Activated CD4-positive, alpha-beta T cell treated with anti-CD3 and anti-CD28 coated beads for 36 hours (primary cell): ENCODE measurements around the gene S100A3. TPM values are rescaled to one million over a fixed set of nuclear protein-coding genes. Genes with fewer than 3 reads are reported as not detected.

Experiments
- ATAC-seq: fragments of 200-7000 bp; cut with Tn5 transposase; one replicate; pipeline ENCODE4 v1.10.0; 2021; ENCODE audit warnings: mild to moderate bottlenecking, moderate library complexity
- CTCF ChIA-PET: fragments of 350-600 bp; sonication (Branson Sonifier 250); formaldehyde crosslinking; loops from one replicate; lab custom pipeline; 2021; ENCODE audit warnings: antibody characterized with exemption; lab: Charles Lee
- POLR2A ChIA-PET: fragments of 350-600 bp; sonication (Branson Sonifier 250); formaldehyde crosslinking; loops from one replicate; lab custom pipeline; 2021; ENCODE audit warnings: antibody characterized with exemption, inconsistent platforms; lab: Charles Lee
- DNase-seq: peaks from one replicate; pipeline ENCODE4 v3.0.0-alpha.2; 2020
- H3K27ac Mint-ChIP-seq: one replicate; pipeline ENCODE4 v1.8.0; 2021; ENCODE audit warnings: mixed read lengths
- H3K27me3 Mint-ChIP-seq: one replicate; pipeline ENCODE4 v1.8.0; 2021; ENCODE audit warnings: mixed read lengths
- H3K36me3 Mint-ChIP-seq: one replicate; pipeline ENCODE4 v1.8.0; 2021; ENCODE audit warnings: low read depth, mixed read lengths
- H3K4me1 Mint-ChIP-seq: one replicate; pipeline ENCODE4 v1.8.0; 2021; ENCODE audit warnings: mixed read lengths
- H3K4me3 Mint-ChIP-seq: one replicate; pipeline ENCODE4 v1.8.0; 2021; ENCODE audit warnings: mild to moderate bottlenecking, moderate library complexity, mixed read lengths
- H3K9me3 Mint-ChIP-seq: one replicate; pipeline ENCODE4 v1.8.0; 2021; ENCODE audit warnings: low read depth, mixed read lengths
- intact Hi-C, 2 experiments: fragments of 100-400 bp; cut with DNase I in 1 of 2; cut with micrococcal nuclease in 1 of 2; formaldehyde crosslinking; loops; one replicate each; pipeline versions ENCODE4 v1.14.2 to v1.15.1; 2022 to 2024; cut with DNase I, micrococcal nuclease
- total RNA-seq, 2 experiments: library from RNA; stranded (reverse); gene quantifications; one replicate each; pipeline ENCODE4 v1.2.3, GENCODE V29; 2021

Gene S100A3
- total RNA-seq, 2 experiments from 2014 or later = not detected

GRCh38 chr1:153503766-153504165, 45.3 kb downstream of the S100A3 start:
- no peaks in the 10 kb centered on the region for H3K36me3 Mint-ChIP-seq
- H3K27me3 Mint-ChIP-seq = peaks cover 8% of the 10 kb centered on the region
- H3K4me3 Mint-ChIP-seq = no peak overlapping the region
- no peak for ATAC-seq
- DNase-seq = no peak
- H3K4me1 Mint-ChIP-seq = no peaks in the 10 kb centered on the region
- no peaks in the 10 kb centered on the region for H3K9me3 Mint-ChIP-seq
- H3K27ac Mint-ChIP-seq = no peak overlapping the region
- CTCF ChIA-PET = interaction anchor here (0.8 to 1.2 kb wide), 2 partner anchors 9 to 38 kb away, joined by 4 to 5 read pairs; no protein-coding TSS in a partner anchor
- intact Hi-C loops = no loop called here
- POLR2A ChIA-PET = no interaction called here

- ATAC-seq (no peak), DNase-seq (no peak)
- no peaks in the 10 kb centered on the region for H3K36me3 Mint-ChIP-seq
- H3K9me3 Mint-ChIP-seq = no peaks in the 10 kb centered on the region
- H3K27ac Mint-ChIP-seq = no peak overlapping the region
- CTCF ChIA-PET = interaction anchor here (0.7 to 7.8 kb wide), 7 partner anchors 9 to 162 kb away, joined by 3 to 160 read pairs (median 4); partner anchors contain the start of genes PGLYRP4 and S100A9
- H3K4me3 Mint-ChIP-seq = no peak overlapping the region
- intact Hi-C loops = no loop called here
- H3K4me1 Mint-ChIP-seq = no peaks in the 10 kb centered on the region
- peaks cover 12% of the 10 kb centered on the region for H3K27me3 Mint-ChIP-seq
- POLR2A ChIA-PET = interaction anchor here (0.7 kb wide), 1 partner anchor 13 kb away, joined by 3 read pairs; no protein-coding TSS in a partner anchor
These were observed 50.3 kb downstream of the S100A3 start for GRCh38 chr1:153498746-153499145.

Other genes with a start within 250 kb of the S100A3 start
- gene PGLYRP3, start 236.3 kb downstream of the S100A3 start, total RNA-seq = not detected
- gene PGLYRP4, start 200.4 kb downstream of the S100A3 start, total RNA-seq = under 1 TPM in 1 of 2 experiments, not detected in 1; 0.09 TPM
- not detected for gene S100A9, start 191.4 kb downstream of the S100A3 start, total RNA-seq
- gene S100A12, start 173.6 kb downstream of the S100A3 start, total RNA-seq = not detected
- not detected for gene S100A8, start 158.2 kb downstream of the S100A3 start, total RNA-seq
- gene S100A7A, start 132.7 kb downstream of the S100A3 start, total RNA-seq = not detected
- gene S100A7, start 88.6 kb downstream of the S100A3 start, total RNA-seq = not detected
- gene S100A6, start 13.3 kb downstream of the S100A3 start, total RNA-seq = 100 to 1,000 TPM; 219 to 349 TPM
- gene S100A5, start 8.3 kb downstream of the S100A3 start, total RNA-seq = 1 to 10 TPM; 2.4 to 3.4 TPM
- 100 to 1,000 TPM in 1 of 2 experiments, 10 to 100 TPM in 1; 84.8 to 166 TPM for gene S100A4, start 3.5 kb downstream of the S100A3 start, total RNA-seq
- gene S100A2, start 16.6 kb upstream of the S100A3 start, total RNA-seq = 1 to 10 TPM; 3.3 to 7.0 TPM
- gene S100A16, start 63.9 kb upstream of the S100A3 start, total RNA-seq = not detected
- under 1 TPM; 0.14 to 0.34 TPM for gene S100A14, start 67.1 kb upstream of the S100A3 start, total RNA-seq
- 1 to 10 TPM; 5.4 TPM for gene S100A13, start 78.2 kb upstream of the S100A3 start, total RNA-seq
- not detected for gene S100A1, start 79.2 kb upstream of the S100A3 start, total RNA-seq
- gene CHTOP, start 84.8 kb upstream of the S100A3 start, total RNA-seq = 10 to 100 TPM; 85.1 to 91.4 TPM
- gene SNAPIN, start 109.4 kb upstream of the S100A3 start, total RNA-seq = 10 to 100 TPM; 34.2 to 38.4 TPM
- gene ILF2, start 121.7 kb upstream of the S100A3 start, total RNA-seq = 100 to 1,000 TPM; 325 to 435 TPM
- gene NPR1, start 129.4 kb upstream of the S100A3 start, total RNA-seq = under 1 TPM; 0.04 to 0.11 TPM
- gene INTS3, start 178.8 kb upstream of the S100A3 start, total RNA-seq = 10 to 100 TPM; 52.0 to 58.0 TPM
- 1 to 10 TPM; 5.9 to 9.3 TPM for gene SLC27A3, start 226.1 kb upstream of the S100A3 start, total RNA-seq